HepG2 (cell line): ENCODE results near the gene DTYMK. TPM values are rescaled to one million over a fixed set of nuclear protein-coding genes. Genes with fewer than 3 reads are reported as not detected.
A peak's percentile ranks its signal among the peaks of the same experiment; 100 is the strongest.

Experiments used
- EEA1 ChIP-seq: sonication (generic); formaldehyde crosslinking; IDR thresholded peaks from 2 replicates; pipeline ENCODE4 v1.5.1; 2020; ENCODE audit warnings: mild to moderate bottlenecking, missing genetic modification reagents, borderline replicate concordance
- MED1 ChIP-seq: sonication (generic); formaldehyde crosslinking; IDR thresholded peaks from 2 replicates; pipeline ENCODE4 v1.4.0; 2020; ENCODE audit warnings: missing genetic modification reagents
- MYC ChIP-seq: sonication (generic); formaldehyde crosslinking; IDR thresholded peaks from 2 replicates; pipeline ENCODE4 v1.9.0; 2021; ENCODE audit warnings: missing genetic modification reagents, borderline replicate concordance
- PHF8 ChIP-seq: sonication (generic); formaldehyde crosslinking; IDR thresholded peaks from 2 replicates; pipeline ENCODE4 v1.5.0; 2020; ENCODE audit warnings: missing genetic modification reagents
- ZBTB40 ChIP-seq, 2 experiments: fragments of 450-650 bp in 1 of 2; sonication (generic) in 1 of 2; formaldehyde crosslinking in 1 of 2; IDR thresholded peaks; 2 replicates each; pipeline versions ENCODE4 v1.6.1 to v1.8.0; 2016 to 2022; ENCODE audit warnings: antibody characterized with exemption in 1 of 2, mild to moderate bottlenecking in 1 of 2, missing genetic modification reagents in 1 of 2
- ZNF550 ChIP-seq: sonication (generic); formaldehyde crosslinking; IDR thresholded peaks from 2 replicates; pipeline ENCODE4 v1.4.0; 2020; ENCODE audit warnings: mild to moderate bottlenecking, missing genetic modification reagents, borderline replicate concordance
- ZNF562 ChIP-seq: sonication (generic); formaldehyde crosslinking; IDR thresholded peaks from 2 replicates; pipeline ENCODE4 v1.8.0; 2022; ENCODE audit warnings: missing genetic modification reagents, borderline replicate concordance
- ZNF597 ChIP-seq: sonication (generic); formaldehyde crosslinking; IDR thresholded peaks from 2 replicates; pipeline ENCODE4 v1.5.0; 2020; ENCODE audit warnings: missing genetic modification reagents
- ZNF746 ChIP-seq: sonication (generic); formaldehyde crosslinking; IDR thresholded peaks from 2 replicates; pipeline ENCODE4 v1.8.0; 2022; ENCODE audit warnings: mild to moderate bottlenecking, missing genetic modification reagents
- polyA plus RNA-seq, 8 experiments: library from polyadenylated mRNA; depleted of rRNA in 3 of 8; stranded (reverse) in 7 of 8; unstranded in 1 of 8; fragments of >200 nt; fragmentation: Illumina TruSeq in 4 of 8; extraction: Trizol in 4 of 8; gene quantifications; 2 replicates each; pipeline versions ENCODE4 v1.2.1 to v1.2.3, GENCODE V29; 2011 to 2016; ENCODE audit warnings: low read depth in 4 of 8, missing spikeins in 1 of 8, mixed read lengths in 1 of 8; ENCODE audit not compliant: insufficient read depth in 1 of 8
- total RNA-seq, 5 experiments: library from RNA; depleted of rRNA; stranded (reverse); fragments of >200 nt; fragmentation: Illumina TruSeq; extraction: Trizol; gene quantifications; 2 replicates each; pipeline ENCODE4 v1.2.3, GENCODE V29; 2016; ENCODE audit warnings: low read depth in 1 of 5
- TF ChIP-seq, protein P1 (sequence below): sonication (generic); formaldehyde crosslinking; IDR thresholded peaks from 2 replicates; pipeline ENCODE4 v1.5.0; 2020; ENCODE audit warnings: mild to moderate bottlenecking, missing genetic modification reagents
- TF ChIP-seq, protein P2 (sequence below): sonication (generic); formaldehyde crosslinking; IDR thresholded peaks from 2 replicates; pipeline ENCODE4 v1.8.1; 2023; ENCODE audit warnings: mild to moderate bottlenecking, moderate library complexity, missing genetic modification reagents

Gene DTYMK
- total and polyA plus RNA-seq, 2 of the 13 experiments (the other 11 are each of a cell fraction or from before 2014, with no cell fraction given), result 57.5 to 134 TPM

- TF ChIP-seq MYC (CRISPR knock-in tag), result peak; percentile 78; the same call in 1 of the 2 replicates
- TF ChIP-seq PHF8, result peak; percentile 80
- peak; percentile 71; the same call in 1 of the 2 replicates for TF ChIP-seq EEA1 (CRISPR knock-in tag)
- no peak for TF ChIP-seq ZNF550 (CRISPR knock-in tag)
- TF ChIP-seq MED1 (CRISPR knock-in tag), result peak; percentile 43; the same call in 1 of the 2 replicates
- TF ChIP-seq, protein P1, sequence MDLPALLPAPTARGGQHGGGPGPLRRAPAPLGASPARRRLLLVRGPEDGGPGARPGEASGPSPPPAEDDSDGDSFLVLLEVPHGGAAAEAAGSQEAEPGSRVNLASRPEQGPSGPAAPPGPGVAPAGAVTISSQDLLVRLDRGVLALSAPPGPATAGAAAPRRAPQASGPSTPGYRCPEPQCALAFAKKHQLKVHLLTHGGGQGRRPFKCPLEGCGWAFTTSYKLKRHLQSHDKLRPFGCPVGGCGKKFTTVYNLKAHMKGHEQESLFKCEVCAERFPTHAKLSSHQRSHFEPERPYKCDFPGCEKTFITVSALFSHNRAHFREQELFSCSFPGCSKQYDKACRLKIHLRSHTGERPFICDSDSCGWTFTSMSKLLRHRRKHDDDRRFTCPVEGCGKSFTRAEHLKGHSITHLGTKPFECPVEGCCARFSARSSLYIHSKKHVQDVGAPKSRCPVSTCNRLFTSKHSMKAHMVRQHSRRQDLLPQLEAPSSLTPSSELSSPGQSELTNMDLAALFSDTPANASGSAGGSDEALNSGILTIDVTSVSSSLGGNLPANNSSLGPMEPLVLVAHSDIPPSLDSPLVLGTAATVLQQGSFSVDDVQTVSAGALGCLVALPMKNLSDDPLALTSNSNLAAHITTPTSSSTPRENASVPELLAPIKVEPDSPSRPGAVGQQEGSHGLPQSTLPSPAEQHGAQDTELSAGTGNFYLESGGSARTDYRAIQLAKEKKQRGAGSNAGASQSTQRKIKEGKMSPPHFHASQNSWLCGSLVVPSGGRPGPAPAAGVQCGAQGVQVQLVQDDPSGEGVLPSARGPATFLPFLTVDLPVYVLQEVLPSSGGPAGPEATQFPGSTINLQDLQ, result peak; percentile 81
- TF ChIP-seq ZNF597, result no peak
- TF ChIP-seq, protein P2, sequence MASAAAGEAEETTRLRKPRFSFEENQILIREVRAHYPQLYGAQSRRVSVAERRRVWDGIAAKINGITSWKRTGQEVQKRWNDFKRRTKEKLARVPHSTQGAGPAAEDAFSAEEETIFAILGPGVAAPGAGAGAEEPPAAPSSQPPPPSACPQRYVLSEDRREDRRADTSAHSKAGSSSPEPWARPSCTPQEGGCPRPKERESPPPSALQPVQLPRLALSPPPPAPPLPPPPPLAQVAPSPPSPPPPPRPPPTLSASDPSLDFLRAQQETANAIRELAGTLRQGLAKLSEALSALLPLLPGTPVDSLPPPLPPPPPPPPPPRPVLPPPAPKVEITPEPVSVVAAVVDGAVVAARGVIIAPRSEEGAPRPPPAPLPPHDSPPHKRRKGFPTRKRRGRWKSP (CRISPR knock-in tag), result peak; percentile 53; the same call in 1 of the 2 replicates
- TF ChIP-seq ZBTB40 (IDR thresholded peaks at IDR 0.05), result no peak
- peak; percentile 65; the same call in 1 of the 2 replicates for TF ChIP-seq ZBTB40 (CRISPR knock-in tag; IDR thresholded peaks at IDR 0.05)
- 0 out of 2 replicates have a peak, but pooled peaks have one; percentile 41 for TF ChIP-seq ZNF746 (CRISPR knock-in tag)
- no peak for TF ChIP-seq ZNF562
Measured at GRCh38 chr2:241636182-241637017, 50.2 kb downstream of the DTYMK start (continued).
